Fibroblast of skin of right quadriceps (primary cell): ENCODE data around the gene TRIM72.
"Not testable (repeated sequence)": the region's sequence is repeated elsewhere in the genome, so short reads cannot be mapped to it uniquely, and the experiment has no call there.

Experiments used
- DNase-seq: peaks from one replicate; pipeline ENCODE4 v3.0.0-alpha.2; 2013

Gene TRIM72

GRCh38 chr16:31190818-31191444 is 23.0 kb upstream of the TRIM72 start:
- no peak for DNase-seq

DNA sequence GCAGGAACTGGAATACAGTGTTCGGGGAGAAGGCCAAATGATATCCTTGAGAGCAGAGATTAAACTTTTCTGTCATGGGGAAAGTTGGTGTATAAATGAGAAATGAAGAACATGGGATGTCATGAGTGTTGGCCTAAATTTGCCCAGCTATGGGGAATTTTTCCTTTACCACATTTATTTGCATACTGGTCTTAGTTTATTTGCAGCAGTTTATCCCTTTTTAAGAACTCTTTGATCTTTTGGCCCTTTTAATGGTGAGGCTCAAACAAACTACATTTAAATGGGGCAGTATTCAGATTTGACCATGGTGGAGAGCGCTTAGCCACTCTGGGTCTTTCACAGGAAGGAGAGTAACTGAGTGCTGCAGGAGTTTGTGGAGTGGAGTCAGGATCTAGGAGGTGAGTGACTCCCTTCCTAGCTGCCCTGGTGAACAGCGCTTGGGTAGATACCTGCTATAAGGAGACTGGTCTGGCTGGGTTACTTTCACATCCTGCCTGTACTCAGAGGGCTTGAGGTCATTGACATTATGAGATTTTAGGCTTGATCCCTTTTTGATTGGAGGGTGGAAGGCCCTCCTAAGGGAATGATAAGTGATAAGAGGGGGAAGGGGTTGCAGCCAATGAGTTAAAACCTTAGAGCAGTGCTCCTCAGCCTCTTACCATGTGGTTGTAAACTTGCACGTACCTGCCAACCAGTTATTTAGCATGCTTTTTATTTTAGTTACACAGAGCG is 22.1 kb upstream of the TRIM72 start:
- no peak for DNase-seq

- no peak for DNase-seq
Measured at GRCh38 chr16:31192856-31193642, 20.9 kb upstream of the TRIM72 start.

DNA sequence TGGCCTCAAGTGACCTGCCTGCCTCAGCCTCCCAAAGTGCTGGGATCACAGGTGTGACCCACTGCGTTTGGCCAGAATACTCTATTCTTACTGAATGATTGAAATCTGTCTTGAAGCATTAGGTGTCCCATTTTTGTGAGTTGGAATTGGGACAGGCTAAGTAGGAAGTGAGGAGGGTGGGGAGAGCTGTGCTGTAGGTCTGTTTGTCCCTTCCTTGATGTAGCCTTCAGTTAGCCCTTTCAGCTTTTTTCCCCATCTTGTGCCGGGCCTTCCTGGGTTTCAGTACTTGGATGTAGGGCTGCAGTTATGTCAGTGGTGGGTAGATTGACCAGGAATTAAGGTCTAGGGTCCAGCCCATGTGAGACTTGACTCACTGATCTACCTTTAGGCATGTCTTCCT is 20.0 kb upstream of the TRIM72 start:
- DNase-seq: no peak

- DNase-seq: no peak
Measured at GRCh38 chr16:31194898-31195297, 19.0 kb upstream of the TRIM72 start.

DNA sequence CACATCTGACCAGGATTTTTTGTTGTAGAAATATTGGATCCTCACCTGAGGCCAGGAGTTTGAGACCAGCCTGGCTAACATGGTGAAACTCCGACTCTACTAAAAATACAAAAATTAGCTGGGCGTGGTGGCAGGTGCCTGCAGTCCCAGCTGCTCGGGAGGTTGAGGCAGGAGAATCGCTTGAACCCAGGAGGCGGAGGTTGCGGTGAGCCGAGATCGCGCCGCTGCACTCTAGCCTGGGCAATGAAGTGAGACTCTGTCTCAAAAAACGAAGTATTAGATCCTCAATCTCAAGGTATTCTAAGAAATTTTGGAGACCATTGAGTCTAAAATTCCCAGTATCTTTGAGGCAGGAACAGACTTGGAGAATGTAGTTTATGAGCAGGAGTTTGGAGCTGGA is 18.1 kb upstream of the TRIM72 start:
- DNase-seq: not testable (repeated sequence)

DNA sequence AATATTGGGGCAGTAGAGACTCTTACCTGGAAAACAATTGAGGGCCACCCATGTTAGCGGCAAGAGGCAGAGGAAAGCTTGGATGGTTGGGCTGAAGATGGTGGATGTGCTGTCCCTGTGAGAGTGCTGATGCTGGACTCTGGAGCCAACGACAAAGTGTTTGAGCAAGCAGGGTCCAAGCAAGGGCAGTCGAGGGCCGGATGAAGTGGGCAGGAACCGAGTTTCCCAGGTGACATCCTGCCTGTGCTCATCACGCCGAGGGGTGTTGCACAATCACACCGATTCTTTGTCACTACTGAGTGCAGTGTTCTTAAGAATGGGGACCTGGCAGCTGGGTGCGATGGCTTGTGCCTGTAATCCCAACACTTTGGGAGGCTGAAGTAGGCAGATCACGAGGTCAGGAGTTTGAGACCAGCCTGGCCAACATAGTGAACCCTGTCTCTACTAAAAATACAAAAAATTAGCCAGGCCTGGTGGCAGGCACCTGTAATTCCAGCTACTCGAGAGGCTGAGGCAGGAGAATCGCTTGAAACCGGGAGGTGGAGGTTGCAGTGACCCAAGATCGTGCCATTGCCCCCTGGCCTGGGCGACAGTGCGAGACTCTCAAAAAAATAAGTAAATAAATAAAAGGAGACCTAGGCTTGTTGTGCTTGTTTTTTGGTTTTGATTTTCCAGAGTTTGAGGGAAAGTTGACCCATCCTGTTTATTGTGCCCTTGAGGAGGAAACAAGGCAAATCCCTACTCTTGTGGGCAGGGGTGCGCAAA is 17.4 kb upstream of the TRIM72 start:
- no peak for DNase-seq

- no peak for DNase-seq
Measured at GRCh38 chr16:31198207-31198882, 15.6 kb upstream of the TRIM72 start.

DNA sequence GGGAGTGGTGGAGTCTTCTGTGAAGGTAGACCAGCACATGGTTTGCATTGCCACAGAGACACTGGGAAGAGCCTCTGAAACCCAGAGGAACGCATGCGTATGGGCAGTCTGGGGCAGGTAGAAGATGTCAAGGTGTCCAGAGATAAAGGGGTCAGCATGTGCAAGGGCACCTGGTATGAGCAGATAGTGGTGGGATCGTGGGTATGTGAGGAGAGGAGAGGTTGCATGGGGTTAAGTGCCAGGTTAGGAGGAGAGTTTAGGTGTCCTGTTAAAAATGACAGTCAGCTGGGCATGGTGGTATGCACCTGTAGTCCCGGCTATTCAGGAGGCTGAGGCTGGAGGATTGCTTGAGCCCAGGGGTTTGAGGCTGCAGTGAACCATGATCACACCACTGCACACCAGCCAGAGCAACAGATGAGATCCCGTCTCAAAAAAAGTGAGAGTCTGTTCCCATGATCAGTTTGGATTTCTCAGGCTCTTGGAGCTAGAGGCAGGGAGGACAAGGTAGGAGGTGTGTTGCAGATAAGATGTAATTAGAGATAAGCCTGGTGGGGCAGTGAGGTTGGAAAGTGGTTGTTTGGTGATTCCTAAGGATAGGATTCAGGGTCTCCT is 14.4 kb upstream of the TRIM72 start:
- DNase-seq: no peak

DNA sequence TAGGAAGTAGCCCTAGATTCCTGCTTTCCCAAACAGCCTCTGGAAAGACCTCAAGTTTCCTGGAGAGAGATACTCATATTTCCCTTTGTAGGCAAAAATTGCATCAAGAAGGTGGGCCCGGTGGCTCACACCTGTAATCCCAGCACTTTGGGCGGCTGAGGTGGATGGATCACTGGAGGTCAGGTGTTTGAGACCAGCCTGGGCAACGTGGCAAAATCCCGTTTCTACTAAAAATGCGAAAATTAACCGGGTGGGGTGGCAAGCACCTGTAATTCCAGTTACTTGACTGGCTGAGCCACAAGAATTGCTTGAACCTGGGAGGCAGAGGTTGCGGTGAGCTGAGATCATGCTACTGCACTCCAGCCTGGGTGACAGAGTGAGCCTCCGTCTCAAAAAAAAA is 13.8 kb upstream of the TRIM72 start:
- DNase-seq: not testable (repeated sequence)

GRCh38 chr16:31200821-31201568 is 12.9 kb upstream of the TRIM72 start:
- DNase-seq: no peak

DNA sequence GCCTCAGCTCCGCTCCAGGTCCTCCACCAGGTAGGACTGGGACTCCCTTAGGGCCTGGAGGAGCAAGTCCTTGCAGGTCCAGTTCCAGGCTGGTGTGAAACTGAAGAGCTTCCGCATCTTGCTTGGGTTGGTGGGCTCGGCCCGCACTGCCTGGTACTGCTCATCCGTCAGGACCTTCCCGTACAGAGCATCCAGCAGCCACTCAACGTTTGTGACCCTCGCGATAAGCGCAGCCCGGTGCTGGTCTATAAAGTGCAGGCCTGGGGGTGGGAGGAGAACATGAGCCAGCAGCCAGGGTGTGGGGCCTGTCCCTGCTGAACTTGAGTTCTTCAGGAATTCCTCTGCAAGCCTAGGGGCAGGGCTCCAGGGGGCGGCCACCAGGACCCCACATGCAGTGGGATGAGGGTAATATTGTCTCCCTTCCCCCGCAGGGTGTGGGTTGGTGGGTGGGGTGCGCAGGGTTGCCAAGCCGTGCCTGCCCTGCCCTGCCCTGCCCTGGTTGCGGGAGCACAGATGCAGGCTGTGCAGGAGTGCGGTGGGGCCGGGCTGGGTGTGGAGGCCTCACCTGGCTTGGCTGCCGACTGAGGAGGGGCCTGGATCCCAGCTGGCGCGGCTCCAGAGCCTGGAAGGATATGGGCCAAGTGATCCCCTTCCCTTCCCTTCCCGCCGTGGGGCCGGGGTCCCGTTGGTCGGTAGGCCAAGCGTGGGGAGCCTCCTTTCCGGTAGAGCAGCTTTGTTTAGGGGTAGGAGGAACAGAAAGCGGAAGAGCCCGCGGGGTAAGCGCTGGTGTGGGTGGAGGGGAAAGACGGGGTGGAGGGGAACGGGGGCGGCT is 12.1 kb upstream of the TRIM72 start:
- no peak for DNase-seq

DNA sequence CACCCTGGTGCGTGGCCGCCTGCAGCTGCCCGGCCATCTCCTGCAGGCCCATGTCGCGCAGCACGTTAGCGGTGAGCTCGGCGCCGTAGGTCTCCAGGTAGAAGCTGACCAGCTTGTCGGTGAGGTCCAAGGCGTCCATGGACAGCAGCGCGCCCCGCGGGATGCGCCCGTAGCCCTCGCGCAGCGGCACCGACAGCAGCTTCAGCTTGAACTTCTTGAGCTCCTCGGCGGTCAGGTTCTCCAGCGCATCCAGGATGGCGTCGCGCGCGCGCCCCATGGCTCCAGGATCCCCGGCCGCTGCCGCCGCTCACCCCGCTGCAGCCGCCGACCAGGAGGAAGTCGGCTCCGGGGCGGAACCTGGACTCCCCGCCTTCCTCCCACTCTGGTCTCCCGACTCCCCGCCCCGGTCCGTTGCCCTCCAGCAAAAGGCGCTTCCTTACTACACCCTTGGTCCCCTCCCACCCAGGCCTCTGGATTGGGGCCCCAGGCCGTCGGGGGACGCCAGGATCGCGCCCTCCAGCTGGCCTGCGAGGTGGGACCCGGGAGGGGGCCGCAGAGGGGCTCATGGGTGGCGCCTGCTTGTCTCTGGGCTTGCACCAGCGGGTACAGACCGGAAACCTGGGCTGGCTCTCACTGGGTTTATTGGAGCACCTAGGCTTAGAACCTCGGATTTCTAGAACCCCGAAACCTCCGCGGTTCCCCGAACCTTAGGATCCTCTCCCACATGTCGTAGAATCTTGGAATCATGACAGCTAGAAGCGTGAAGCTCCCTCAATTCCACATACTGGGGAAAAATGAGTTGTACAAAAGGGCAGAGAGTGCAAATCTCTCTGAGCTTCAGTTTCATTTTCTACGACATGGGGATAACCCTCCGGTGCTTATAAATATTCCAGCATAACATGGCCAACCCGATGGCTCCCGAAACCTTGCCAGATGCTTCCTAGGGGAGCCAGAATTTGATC is 11.2 kb upstream of the TRIM72 start, which contains the start of gene PYCARD:
PYCARD (minus strand) TSS at position 347 of the 962 bp plus-strand sequence; CDS start at position 277, 70 bp downstream.
- peak; percentile 23 for DNase-seq

GRCh38 chr16:31204871-31205666 is 8.8 kb upstream of the TRIM72 start:
- DNase-seq: no peak

GRCh38 chr16:31206776-31207175 is 7.1 kb upstream of the TRIM72 start:
- no peak for DNase-seq

DNA sequence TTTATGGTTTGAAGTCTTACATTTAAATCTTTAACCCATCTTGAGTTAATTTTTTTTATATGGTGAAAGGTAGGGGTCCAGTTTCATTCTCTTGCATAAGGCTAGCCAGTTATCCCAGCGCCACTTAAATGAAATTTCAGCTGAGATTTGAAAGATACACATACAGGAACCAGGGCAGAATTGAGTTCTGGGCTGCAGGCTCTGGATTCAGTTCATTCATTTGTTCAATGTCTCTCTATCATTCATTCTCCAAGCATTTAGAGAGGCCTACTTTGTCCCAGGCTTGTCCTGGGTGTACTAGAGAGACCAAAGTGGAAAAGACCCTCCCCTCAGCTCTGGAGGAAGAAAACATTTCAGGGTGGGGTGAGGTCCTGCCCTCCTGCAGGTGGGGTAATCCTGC is 577 bp upstream of the TRIM72 start:
- DNase-seq: no peak

DNA sequence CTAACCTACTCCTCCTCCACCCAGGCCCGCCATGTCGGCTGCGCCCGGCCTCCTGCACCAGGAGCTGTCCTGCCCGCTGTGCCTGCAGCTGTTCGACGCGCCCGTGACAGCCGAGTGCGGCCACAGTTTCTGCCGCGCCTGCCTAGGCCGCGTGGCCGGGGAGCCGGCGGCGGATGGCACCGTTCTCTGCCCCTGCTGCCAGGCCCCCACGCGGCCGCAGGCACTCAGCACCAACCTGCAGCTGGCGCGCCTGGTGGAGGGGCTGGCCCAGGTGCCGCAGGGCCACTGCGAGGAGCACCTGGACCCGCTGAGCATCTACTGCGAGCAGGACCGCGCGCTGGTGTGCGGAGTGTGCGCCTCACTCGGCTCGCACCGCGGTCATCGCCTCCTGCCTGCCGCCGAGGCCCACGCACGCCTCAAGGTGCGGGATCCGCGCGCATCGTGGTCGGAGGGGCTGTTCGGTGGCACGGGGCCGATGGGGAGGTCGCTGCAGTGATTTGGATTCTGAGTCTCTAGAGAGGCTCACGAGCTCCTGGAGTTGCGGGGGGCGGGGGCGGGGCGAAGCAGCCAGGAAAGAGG is 878 bp downstream of the TRIM72 start:
- DNase-seq: no peak
